ENCODE data around the gene KRT6B. TPM values are rescaled to one million over a fixed set of nuclear protein-coding genes. Genes with fewer than 3 reads are reported as not detected.

KRT6B gene
- total and polyA plus RNA-seq, 2 donors: not detected

Other genes with a start within 250 kb of the KRT6B start
- 147 TPM for gene KRT7, start 218.9 kb downstream of the KRT6B start, total RNA-seq
- gene KRT7, start 218.9 kb downstream of the KRT6B start, polyA plus RNA-seq: 158 TPM
- gene KRT86, start 177.5 kb downstream of the KRT6B start, total RNA-seq: not detected
- 0.15 TPM for gene KRT86, start 177.5 kb downstream of the KRT6B start, polyA plus RNA-seq
- not detected for gene KRT81, start 160.6 kb downstream of the KRT6B start, total RNA-seq
- gene KRT81, start 160.6 kb downstream of the KRT6B start, polyA plus RNA-seq: not detected
- not detected for gene KRT83, start 130.7 kb downstream of the KRT6B start, total RNA-seq
- not detected for gene KRT83, start 130.7 kb downstream of the KRT6B start, polyA plus RNA-seq
- not detected for gene KRT85, start 84.7 kb downstream of the KRT6B start, total RNA-seq
- not detected for gene KRT85, start 84.7 kb downstream of the KRT6B start, polyA plus RNA-seq
- not detected for gene KRT84, start 66.5 kb downstream of the KRT6B start, total RNA-seq
- not detected for gene KRT84, start 66.5 kb downstream of the KRT6B start, polyA plus RNA-seq
- gene KRT82, start 45.8 kb downstream of the KRT6B start, total RNA-seq: not detected
- 0.06 TPM for gene KRT82, start 45.8 kb downstream of the KRT6B start, polyA plus RNA-seq
- gene KRT75, start 17.8 kb downstream of the KRT6B start, total RNA-seq: not detected
- not detected for gene KRT75, start 17.8 kb downstream of the KRT6B start, polyA plus RNA-seq
- not detected for gene KRT6C, start 21.7 kb upstream of the KRT6B start, total RNA-seq
- gene KRT6C, start 21.7 kb upstream of the KRT6B start, polyA plus RNA-seq: not detected
- not detected for gene KRT6A, start 41.1 kb upstream of the KRT6B start, total RNA-seq
- gene KRT6A, start 41.1 kb upstream of the KRT6B start, polyA plus RNA-seq: 0.11 TPM
- gene KRT5, start 68.2 kb upstream of the KRT6B start, total RNA-seq: 55.4 TPM
- gene KRT5, start 68.2 kb upstream of the KRT6B start, polyA plus RNA-seq: 31.2 TPM
- not detected for gene KRT71, start 101.0 kb upstream of the KRT6B start, total RNA-seq
- gene KRT71, start 101.0 kb upstream of the KRT6B start, polyA plus RNA-seq: not detected
- not detected for gene KRT74, start 121.7 kb upstream of the KRT6B start, total RNA-seq
- not detected for gene KRT74, start 121.7 kb upstream of the KRT6B start, polyA plus RNA-seq
- gene KRT72, start 149.3 kb upstream of the KRT6B start, total RNA-seq: not detected
- not detected for gene KRT72, start 149.3 kb upstream of the KRT6B start, polyA plus RNA-seq
- 0.11 TPM for gene KRT73, start 166.4 kb upstream of the KRT6B start, total RNA-seq
- gene KRT73, start 166.4 kb upstream of the KRT6B start, polyA plus RNA-seq: not detected
- gene KRT2, start 200.1 kb upstream of the KRT6B start, total RNA-seq: not detected
- not detected for gene KRT2, start 200.1 kb upstream of the KRT6B start, polyA plus RNA-seq
- gene KRT1, start 228.3 kb upstream of the KRT6B start, total RNA-seq: 0.42 TPM
- gene KRT1, start 228.3 kb upstream of the KRT6B start, polyA plus RNA-seq: not detected

Measured in urinary bladder (tissue), 2 donors.